WI38 (cell line): ENCODE results near the gene DPP4.

ENCODE experiments used
- H3K4me3 ChIP-seq: 2 replicates; pipeline ENCODE4 v1.5.1; 2011; ENCODE audit warnings: low read depth, mild to moderate bottlenecking, control low read depth, low read length
- TF ChIP-seq, protein P1 (sequence below): IDR thresholded peaks from 2 replicates; pipeline ENCODE4 v1.5.1; 2012; ENCODE audit warnings: low read depth, mild to moderate bottlenecking, control low read depth, low read length

Gene DPP4

GRCh38 chr2:162100579-162100978 is 26.6 kb upstream of the DPP4 start:
- TF ChIP-seq, protein P1, sequence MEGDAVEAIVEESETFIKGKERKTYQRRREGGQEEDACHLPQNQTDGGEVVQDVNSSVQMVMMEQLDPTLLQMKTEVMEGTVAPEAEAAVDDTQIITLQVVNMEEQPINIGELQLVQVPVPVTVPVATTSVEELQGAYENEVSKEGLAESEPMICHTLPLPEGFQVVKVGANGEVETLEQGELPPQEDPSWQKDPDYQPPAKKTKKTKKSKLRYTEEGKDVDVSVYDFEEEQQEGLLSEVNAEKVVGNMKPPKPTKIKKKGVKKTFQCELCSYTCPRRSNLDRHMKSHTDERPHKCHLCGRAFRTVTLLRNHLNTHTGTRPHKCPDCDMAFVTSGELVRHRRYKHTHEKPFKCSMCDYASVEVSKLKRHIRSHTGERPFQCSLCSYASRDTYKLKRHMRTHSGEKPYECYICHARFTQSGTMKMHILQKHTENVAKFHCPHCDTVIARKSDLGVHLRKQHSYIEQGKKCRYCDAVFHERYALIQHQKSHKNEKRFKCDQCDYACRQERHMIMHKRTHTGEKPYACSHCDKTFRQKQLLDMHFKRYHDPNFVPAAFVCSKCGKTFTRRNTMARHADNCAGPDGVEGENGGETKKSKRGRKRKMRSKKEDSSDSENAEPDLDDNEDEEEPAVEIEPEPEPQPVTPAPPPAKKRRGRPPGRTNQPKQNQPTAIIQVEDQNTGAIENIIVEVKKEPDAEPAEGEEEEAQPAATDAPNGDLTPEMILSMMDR, result no peak
- no peak overlapping the region for H3K4me3 ChIP-seq

- TF ChIP-seq, protein P1, result no peak
- H3K4me3 ChIP-seq, result no peak overlapping the region
Observed at GRCh38 chr2:162099836-162100235, 25.8 kb upstream of the DPP4 start.

DNA sequence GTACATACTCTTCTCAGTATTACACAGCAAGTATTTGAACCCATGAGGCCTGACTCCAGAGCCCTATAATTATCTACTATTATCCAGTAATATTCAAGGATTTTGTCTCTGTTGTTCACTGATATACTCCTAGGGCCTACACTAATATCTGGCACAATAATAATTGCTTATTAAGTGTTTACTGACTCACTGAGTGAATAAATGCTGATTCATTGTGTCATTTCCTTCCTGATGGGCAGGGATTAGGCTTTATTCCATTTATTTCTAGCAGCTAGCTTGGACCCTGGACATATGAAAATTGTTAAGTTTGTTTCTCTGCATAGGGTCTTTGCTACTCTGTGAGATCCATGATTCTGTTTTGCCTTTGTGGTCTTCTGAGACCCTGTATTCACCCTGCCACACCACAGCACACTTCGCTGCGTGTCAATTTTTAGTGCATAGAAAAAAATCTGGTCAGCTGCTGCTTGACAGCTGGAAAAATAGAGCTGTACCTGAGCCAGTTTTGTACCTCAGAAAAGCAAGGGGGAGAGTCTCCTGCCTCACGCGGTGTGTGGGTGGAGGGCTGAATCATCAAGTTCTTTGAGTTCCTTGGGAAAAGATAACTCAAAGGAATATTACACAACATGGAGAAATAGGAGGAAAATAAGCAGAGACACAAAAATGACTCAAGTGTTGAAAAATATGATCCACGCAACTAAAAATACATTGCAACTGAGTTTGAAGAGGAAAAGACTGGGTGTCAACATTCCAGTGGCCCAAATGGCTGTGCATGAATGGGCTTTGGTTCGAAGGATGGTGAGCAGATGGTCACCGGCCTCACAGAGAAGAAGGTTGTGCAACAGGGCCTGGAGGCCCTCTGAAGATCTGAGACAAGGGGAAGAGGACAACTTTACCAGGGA is 18.9 kb upstream of the DPP4 start:
- TF ChIP-seq, protein P1, result no peak
- H3K4me3 ChIP-seq, result no peak overlapping the region

- TF ChIP-seq, protein P1, result no peak
- H3K4me3 ChIP-seq, result no peak overlapping the region
Observed at GRCh38 chr2:162092008-162092390, 18.0 kb upstream of the DPP4 start.

DNA sequence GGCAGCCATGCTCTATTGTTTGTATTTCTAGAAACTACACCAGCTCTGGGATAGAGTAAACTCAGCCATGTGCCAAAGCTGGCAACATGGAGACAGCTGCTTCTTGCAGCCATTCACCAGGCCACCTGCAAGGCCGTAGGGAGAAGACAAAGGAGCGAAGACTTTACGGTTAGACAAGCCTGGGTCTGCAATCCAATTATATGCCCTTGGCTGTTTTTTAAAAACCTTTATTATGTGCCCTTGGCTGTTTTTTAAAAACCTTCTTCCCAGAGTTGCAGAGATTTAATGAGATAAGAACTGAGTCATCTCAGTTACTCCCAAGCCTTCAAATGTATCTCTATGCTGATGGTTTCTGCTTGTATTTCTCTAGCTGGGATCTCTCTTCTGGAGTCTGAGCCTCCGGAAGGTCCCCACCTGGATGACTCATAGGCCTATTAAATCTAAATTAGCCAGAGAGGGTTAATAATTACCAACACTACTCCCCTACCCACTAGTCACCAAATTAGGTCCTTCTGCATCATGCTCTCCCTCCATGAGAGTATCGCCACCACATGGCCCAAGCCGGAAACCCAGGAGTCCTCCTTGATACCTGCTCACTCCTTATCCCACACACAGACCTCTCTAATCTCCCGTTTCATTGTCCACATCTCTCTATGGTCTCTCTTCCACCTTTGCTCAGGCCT is 17.5 kb upstream of the DPP4 start:
- TF ChIP-seq, protein P1, result no peak

DNA sequence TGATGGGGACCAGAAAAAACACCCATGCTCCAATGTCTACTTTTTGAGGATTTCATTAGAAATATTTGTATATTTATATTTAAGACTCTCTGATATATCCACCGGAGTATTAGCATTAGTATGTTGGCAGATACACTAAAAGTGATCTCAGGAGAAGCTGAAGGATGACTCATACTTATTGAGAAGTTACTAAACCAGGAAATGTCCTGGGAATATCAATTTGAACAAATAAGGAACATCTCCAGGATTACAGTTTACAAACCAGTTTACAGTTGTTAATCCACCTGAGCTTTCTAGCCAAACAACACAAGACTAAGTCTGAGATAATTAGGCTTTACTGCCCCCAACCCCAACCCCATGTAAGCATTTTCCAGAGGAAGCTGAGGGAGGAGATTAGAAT is 16.1 kb upstream of the DPP4 start:
- no peak overlapping the region for H3K4me3 ChIP-seq
- TF ChIP-seq, protein P1, result no peak

More for the DNA sequence above, 17.5 kb upstream of the DPP4 start:
- no peak overlapping the region for H3K4me3 ChIP-seq

- TF ChIP-seq, protein P1, result no peak
- H3K4me3 ChIP-seq, result no peak overlapping the region
Observed at GRCh38 chr2:162086904-162087303, 12.9 kb upstream of the DPP4 start.
